NCI-H1694 (cell line): ENCODE results near the gene DPYSL5.

Experiments
- DNase-seq: peaks from one replicate; lab custom pipeline; 2025; lab: John Stamatoyannopoulos, UW

DPYSL5 gene

GRCh38 chr2:26932974-26933373, 85.0 kb downstream of the DPYSL5 start:
- DNase-seq = no peak

GRCh38 chr2:26933431-26934334, 85.8 kb downstream of the DPYSL5 start:
- DNase-seq = no peak

GRCh38 chr2:26934335-26934724, 86.4 kb downstream of the DPYSL5 start:
- DNase-seq = no peak

- no peak for DNase-seq
Observed at GRCh38 chr2:26934985-26935384, 87.1 kb downstream of the DPYSL5 start.

GRCh38 chr2:26936855-26937254, 88.9 kb downstream of the DPYSL5 start:
- DNase-seq = no peak

- DNase-seq = no peak
Observed at GRCh38 chr2:26938399-26939118, 90.6 kb downstream of the DPYSL5 start.

GRCh38 chr2:26940001-26940400, 92.1 kb downstream of the DPYSL5 start:
- no peak for DNase-seq

- DNase-seq = no peak
Observed at GRCh38 chr2:26941486-26941885, 93.6 kb downstream of the DPYSL5 start.

GRCh38 chr2:26942543-26943295, 94.8 kb downstream of the DPYSL5 start:
- peak; percentile 32 for DNase-seq

- DNase-seq = no peak
Observed at GRCh38 chr2:26945991-26946750, 98.2 kb downstream of the DPYSL5 start.

- no peak for DNase-seq
Observed at GRCh38 chr2:26946841-26947784, 99.2 kb downstream of the DPYSL5 start.

GRCh38 chr2:26948800-26949199, 100.9 kb downstream of the DPYSL5 start:
- DNase-seq = no peak

- DNase-seq = no peak
Observed at GRCh38 chr2:26950246-26950645, 102.3 kb downstream of the DPYSL5 start.

GRCh38 chr2:26951236-26951635, 103.3 kb downstream of the DPYSL5 start:
- no peak for DNase-seq

- DNase-seq = no peak
Observed at GRCh38 chr2:26952374-26952773, 104.4 kb downstream of the DPYSL5 start.

GRCh38 chr2:26954135-26954534, 106.2 kb downstream of the DPYSL5 start:
- DNase-seq = no peak

- no peak for DNase-seq
Observed at GRCh38 chr2:26957041-26957440, 109.1 kb downstream of the DPYSL5 start.

GRCh38 chr2:26957534-26957933, 109.6 kb downstream of the DPYSL5 start:
- DNase-seq = no peak

GRCh38 chr2:26959331-26959730, 111.4 kb downstream of the DPYSL5 start:
- DNase-seq = no peak

- no peak for DNase-seq
Observed at GRCh38 chr2:26964446-26965130, 116.7 kb downstream of the DPYSL5 start.
